ENCODE data around the gene YIPF7. TPM values are rescaled to one million over a fixed set of nuclear protein-coding genes. Genes with fewer than 3 reads are reported as not detected.
A peak's percentile ranks its signal among the peaks of the same experiment; 100 is the strongest.

Gene YIPF7
- not detected for total RNA-seq

- Mint-ChIP-seq H3K27me3 (peaks cover 16% of the 10 kb centered on the region), H3K4me3 (no peak within 1 kb of the TSS), H3K4me1 (no peaks in the 10 kb centered on the region), H3K27ac (no peak within 1 kb of the TSS), H3K9me3 (no peaks in the 10 kb centered on the region), H3K36me3 (ENCODE audit: low read depth) (no peaks in the 10 kb centered on the region)
- CTCF ChIA-PET: no interaction called here
- POLR2A ChIA-PET: no interaction called here
- no peak for DNase-seq
Measured at GRCh38 chr4:44651425-44651824, at the start of gene YIPF7. YIPF7 (minus strand) TSS chr4:44651625; CDS start chr4:44650100, 1,525 bp downstream.

DNA sequence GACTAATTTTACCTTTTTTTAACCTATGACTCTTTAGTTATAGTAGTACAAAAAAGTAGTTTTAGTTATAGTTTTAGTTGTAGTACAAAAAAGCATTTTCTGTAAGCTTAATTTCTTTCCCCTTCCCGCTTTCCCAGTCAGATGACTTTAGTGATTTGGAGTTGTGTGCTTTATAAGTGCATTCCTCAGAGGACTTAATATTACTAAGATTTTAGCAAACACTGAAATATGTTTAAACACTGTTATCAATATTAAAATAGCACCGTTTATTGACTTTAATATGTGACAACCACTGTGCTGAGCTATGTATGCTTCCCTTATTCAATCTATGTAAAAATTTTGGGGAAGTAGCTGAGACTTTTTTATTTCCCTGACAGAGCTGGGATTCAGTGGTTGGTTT, 49.6 kb upstream of the YIPF7 start:
- peaks cover 47% of the 10 kb centered on the region for H3K36me3 Mint-ChIP-seq (ENCODE audit: low read depth)
- no peaks in the 10 kb centered on the region for H3K27me3 Mint-ChIP-seq
- H3K27ac Mint-ChIP-seq: no peak overlapping the region
- H3K9me3 Mint-ChIP-seq: no peaks in the 10 kb centered on the region
- peaks cover 5% of the 10 kb centered on the region for H3K4me1 Mint-ChIP-seq
- POLR2A ChIA-PET: no interaction called here
- no peak for DNase-seq
- CTCF ChIA-PET: interaction anchor here (0.8 kb wide), 1 partner anchor 16 kb away, joined by 3 read pairs; no protein-coding TSS in a partner anchor
- no peak overlapping the region for H3K4me3 Mint-ChIP-seq

DNA sequence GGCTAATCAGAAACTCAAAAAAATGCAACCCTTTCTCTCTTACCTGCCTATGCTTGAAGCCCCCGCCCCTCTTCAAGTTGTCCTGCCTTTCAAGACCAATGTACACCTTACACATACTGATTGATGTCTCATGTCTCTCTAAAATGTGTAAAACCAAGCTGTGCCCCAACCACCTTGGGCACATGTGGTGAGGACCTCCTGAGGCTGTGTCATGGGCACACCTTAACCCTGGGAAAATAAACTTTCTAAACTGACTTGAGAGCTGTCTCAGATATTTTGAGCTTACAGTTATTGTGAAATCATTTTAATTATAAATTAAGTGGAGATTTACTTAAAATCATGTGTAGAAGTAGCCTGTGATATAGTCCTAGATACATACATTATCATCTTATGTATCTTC, 49.0 kb upstream of the YIPF7 start:
- Mint-ChIP-seq H3K4me3 (no peak overlapping the region), H3K36me3 (ENCODE audit: low read depth) (peaks cover 51% of the 10 kb centered on the region), H3K4me1 (peaks cover 8% of the 10 kb centered on the region), H3K27ac (no peak overlapping the region), H3K9me3 (no peaks in the 10 kb centered on the region), H3K27me3 (no peaks in the 10 kb centered on the region)
- no peak for DNase-seq
- POLR2A ChIA-PET: no interaction called here
- CTCF ChIA-PET: no interaction called here

DNA sequence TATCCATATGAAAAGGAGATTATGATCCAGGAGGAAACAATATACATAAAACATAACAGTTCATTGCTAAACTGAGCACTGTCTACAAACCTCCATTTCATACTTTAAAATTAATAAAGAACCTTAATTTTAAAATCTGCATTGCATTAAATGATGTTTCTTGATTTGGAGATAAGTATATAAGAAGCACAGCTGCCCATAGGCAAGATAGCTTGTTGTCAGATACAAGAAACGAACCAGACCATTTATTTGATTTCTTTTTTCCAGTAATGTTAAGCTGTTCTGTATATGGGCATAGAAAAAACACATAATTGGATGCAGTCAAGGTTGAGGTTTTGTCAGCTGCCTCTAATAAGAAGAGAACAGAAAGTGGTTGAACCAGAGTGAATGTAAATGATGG, 33.2 kb upstream of the YIPF7 start:
- Mint-ChIP-seq H3K9me3 (no peaks in the 10 kb centered on the region), H3K36me3 (ENCODE audit: low read depth) (peaks cover 48% of the 10 kb centered on the region), H3K27me3 (no peaks in the 10 kb centered on the region), H3K4me1 (peaks cover 23% of the 10 kb centered on the region), H3K27ac (peak overlapping the region; percentile 20), H3K4me3 (no peak overlapping the region)
- ChIA-PET POLR2A (no interaction called here), CTCF (no interaction called here)
- DNase-seq: no peak

DNA sequence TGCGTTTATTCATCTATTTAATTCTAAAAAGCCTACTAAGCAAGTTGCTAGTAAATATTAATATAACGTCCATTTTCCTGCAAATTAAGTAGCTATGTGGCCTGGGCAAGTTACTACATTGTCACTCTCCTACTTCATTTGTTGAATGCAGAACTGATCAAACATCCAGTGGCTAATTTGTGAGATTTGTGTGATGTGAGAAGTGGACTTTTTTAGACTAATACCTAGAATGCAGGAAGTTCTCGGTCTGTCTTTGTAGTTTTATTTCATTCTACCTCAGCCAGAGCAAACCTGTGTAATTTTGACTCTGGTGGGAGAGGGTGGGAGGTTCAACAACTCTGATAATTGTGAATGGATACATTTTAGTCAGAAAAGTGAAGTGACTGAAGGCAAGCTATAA, 27.6 kb upstream of the YIPF7 start:
- POLR2A ChIA-PET: no interaction called here
- Mint-ChIP-seq H3K27ac (peak overlapping the region; percentile 99), H3K4me1 (peaks cover 37% of the 10 kb centered on the region), H3K9me3 (no peaks in the 10 kb centered on the region), H3K4me3 (peak overlapping the region; percentile 97), H3K36me3 (ENCODE audit: low read depth) (peaks cover 13% of the 10 kb centered on the region), H3K27me3 (no peaks in the 10 kb centered on the region)
- DNase-seq: no peak
- CTCF ChIA-PET: interaction anchor here (0.6 to 1.2 kb wide), 2 partner anchors 17 to 352 kb away, joined by 3 to 4 read pairs; no protein-coding TSS in a partner anchor

- no peaks in the 10 kb centered on the region for H3K27me3 Mint-ChIP-seq
- H3K36me3 Mint-ChIP-seq (ENCODE audit: low read depth): peaks cover 11% of the 10 kb centered on the region
- H3K9me3 Mint-ChIP-seq: no peaks in the 10 kb centered on the region
- peak within 1 kb of the TSS; percentile 99 for H3K27ac Mint-ChIP-seq
- POLR2A ChIA-PET: interaction anchor here (0.6 kb wide), 1 partner anchor 310 kb away, joined by 4 read pairs; no protein-coding TSS in a partner anchor
- CTCF ChIA-PET: interaction anchor here (1.0 to 1.5 kb wide), 3 partner anchors 10 to 30 kb away, joined by 3 to 6 read pairs (median 3); no protein-coding TSS in a partner anchor
- peak; percentile 91 for DNase-seq
- peaks cover 36% of the 10 kb centered on the region for H3K4me1 Mint-ChIP-seq
- H3K4me3 Mint-ChIP-seq: peak within 1 kb of the TSS; percentile 97
Measured at GRCh38 chr4:44678094-44679041, 26.9 kb upstream of the YIPF7 start, which contains the start of gene GUF1. GUF1 (plus strand) TSS chr4:44678420; CDS start chr4:44678623, 203 bp downstream.

GRCh38 chr4:44675366-44675765, 23.9 kb upstream of the YIPF7 start:
- Mint-ChIP-seq H3K4me3 (no peak overlapping the region), H3K9me3 (no peaks in the 10 kb centered on the region), H3K4me1 (peaks cover 24% of the 10 kb centered on the region), H3K36me3 (ENCODE audit: low read depth) (peaks cover 1% of the 10 kb centered on the region), H3K27me3 (peaks cover 8% of the 10 kb centered on the region), H3K27ac (no peak overlapping the region)
- no peak for DNase-seq
- CTCF ChIA-PET: no interaction called here
- POLR2A ChIA-PET: no interaction called here

- Mint-ChIP-seq H3K36me3 (ENCODE audit: low read depth) (peaks cover 1% of the 10 kb centered on the region), H3K27me3 (peaks cover 8% of the 10 kb centered on the region), H3K4me1 (peaks cover 18% of the 10 kb centered on the region), H3K4me3 (no peak overlapping the region), H3K9me3 (no peaks in the 10 kb centered on the region), H3K27ac (no peak overlapping the region)
- ChIA-PET POLR2A (no interaction called here), CTCF (no interaction called here)
- DNase-seq: no peak
Measured at GRCh38 chr4:44674471-44674870, 23.0 kb upstream of the YIPF7 start.

DNA sequence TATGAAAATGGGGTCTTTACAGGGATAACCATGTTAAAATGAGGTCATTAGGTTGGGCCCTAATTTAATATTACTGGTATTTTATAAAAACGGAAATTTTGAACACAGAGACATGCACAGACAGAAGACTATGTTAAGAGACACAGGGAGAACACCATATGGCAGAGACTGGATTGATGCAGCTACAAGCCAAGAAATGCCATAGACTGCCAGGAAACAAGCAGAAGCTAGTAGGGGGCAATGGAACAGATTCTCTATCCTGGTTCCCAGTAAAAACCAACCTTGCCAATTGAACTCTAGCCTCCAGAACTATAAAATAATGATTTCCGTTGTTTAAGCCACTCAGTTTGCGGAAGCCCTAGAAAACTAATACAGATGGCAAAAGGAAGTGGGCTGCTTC, 20.2 kb upstream of the YIPF7 start:
- Mint-ChIP-seq H3K27me3 (peaks cover 8% of the 10 kb centered on the region), H3K4me3 (no peak overlapping the region), H3K4me1 (peaks cover 5% of the 10 kb centered on the region), H3K27ac (no peak overlapping the region), H3K9me3 (no peaks in the 10 kb centered on the region), H3K36me3 (ENCODE audit: low read depth) (no peaks in the 10 kb centered on the region)
- DNase-seq: no peak
- ChIA-PET POLR2A (no interaction called here), CTCF (no interaction called here)

- no peak for DNase-seq
- Mint-ChIP-seq H3K27ac (no peak overlapping the region), H3K4me3 (no peak overlapping the region), H3K27me3 (peaks cover 8% of the 10 kb centered on the region), H3K9me3 (no peaks in the 10 kb centered on the region), H3K36me3 (ENCODE audit: low read depth) (no peaks in the 10 kb centered on the region), H3K4me1 (peaks cover 2% of the 10 kb centered on the region)
- ChIA-PET POLR2A (no interaction called here), CTCF (no interaction called here)
Measured at GRCh38 chr4:44670506-44671199, 19.2 kb upstream of the YIPF7 start.

DNA sequence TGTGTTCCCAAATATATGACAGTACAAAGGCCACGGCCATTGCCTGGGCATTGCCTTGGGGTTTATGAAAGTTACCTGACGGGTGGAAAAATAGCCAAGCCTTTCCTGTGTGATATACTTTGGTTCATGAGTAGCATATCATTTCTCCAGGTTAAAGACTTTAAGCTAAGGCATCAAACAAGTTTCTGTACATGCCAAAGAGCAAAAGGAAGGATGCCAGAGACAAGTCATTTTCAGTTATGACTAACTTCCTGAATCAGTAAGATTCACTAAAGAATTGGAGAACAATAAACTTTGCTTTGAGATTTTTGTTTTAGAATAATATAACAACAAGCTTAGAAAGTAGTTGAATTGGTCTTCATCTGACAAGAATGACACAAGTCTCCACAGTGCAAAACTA, 17.1 kb upstream of the YIPF7 start:
- H3K9me3 Mint-ChIP-seq: no peaks in the 10 kb centered on the region
- no peak overlapping the region for H3K27ac Mint-ChIP-seq
- peaks cover 8% of the 10 kb centered on the region for H3K27me3 Mint-ChIP-seq
- H3K4me1 Mint-ChIP-seq: peaks cover 2% of the 10 kb centered on the region
- CTCF ChIA-PET: interaction anchor here (0.9 kb wide), 1 partner anchor 9 kb away, joined by 6 read pairs; the partner anchor contains the start of gene GUF1
- POLR2A ChIA-PET: interaction anchor here (0.6 kb wide), 1 partner anchor 203 kb away, joined by 3 read pairs; no protein-coding TSS in a partner anchor
- no peak for DNase-seq
- no peak overlapping the region for H3K4me3 Mint-ChIP-seq
- H3K36me3 Mint-ChIP-seq (ENCODE audit: low read depth): no peaks in the 10 kb centered on the region

- Mint-ChIP-seq H3K9me3 (no peaks in the 10 kb centered on the region), H3K36me3 (ENCODE audit: low read depth) (no peaks in the 10 kb centered on the region), H3K27ac (no peak overlapping the region), H3K4me1 (peaks cover under 1% of the 10 kb centered on the region), H3K27me3 (peaks cover 1% of the 10 kb centered on the region), H3K4me3 (no peak overlapping the region)
- DNase-seq: no peak
- CTCF ChIA-PET: interaction anchor here (0.7 kb wide), 1 partner anchor 43 kb away, joined by 3 read pairs; no protein-coding TSS in a partner anchor
- POLR2A ChIA-PET: no interaction called here
Measured at GRCh38 chr4:44663539-44664263, 12.3 kb upstream of the YIPF7 start.
